Endothelial cell of umbilical vein (primary cell): Measurements from ENCODE around the gene DOCK4. TPM values are rescaled to one million over a fixed set of nuclear protein-coding genes. Genes with fewer than 3 reads are reported as not detected.

Experiments used
- BruUV-seq: library from RNA; stranded (reverse); fragments of 400-500 nt; replicated peaks from 2 replicates; lab custom pipeline; 2021; lab: Mats Ljungman, UMichigan
- CTCF ChIA-PET: fragments of 300-600, 350-600 bp; sonication (Branson Sonifier 250); formaldehyde crosslinking; loops from one replicate; lab custom pipeline; 2021; ENCODE audit warnings: antibody characterized with exemption, inconsistent platforms; lab: Charles Lee
- POLR2A ChIA-PET: fragments of 300-600, 350-600 bp; sonication (Branson Sonifier 250); formaldehyde crosslinking; loops from one replicate; lab custom pipeline; 2021; ENCODE audit warnings: antibody characterized with exemption, inconsistent platforms; lab: Charles Lee
- DNase-seq: peaks from one replicate; pipeline ENCODE4 v3.0.0-alpha.2; 2011; ENCODE audit warnings: low read depth, low spot score
- FAIRE-seq: peaks from 2 replicates; lab custom pipeline; 2011; peaks lifted over from hg19 to GRCh38; lab: Jason Lieb, UNC
- H2AFZ ChIP-seq: 2 replicates; pipeline ENCODE4 v1.6.0; 2012; ENCODE audit warnings: low read depth, low read length, control low read depth, inconsistent platforms
- H3K27ac ChIP-seq: 2 replicates; pipeline ENCODE4 v1.5.1; 2011; ENCODE audit warnings: low read depth, mild to moderate bottlenecking, control low read depth, low read length, moderate library complexity; ENCODE audit not compliant: insufficient read depth
- H3K27me3 ChIP-seq, 2 experiments: 2 replicates each; pipeline versions ENCODE4 v1.6.0 to v1.6.1; 2011; ENCODE audit warnings: low read length in 2 of 2, mixed read lengths in 1 of 2; ENCODE audit not compliant: control insufficient read depth in 2 of 2, insufficient read depth in 2 of 2
- H3K36me3 ChIP-seq, 2 experiments: 2 replicates in 1 of 2; 3 replicates in 1 of 2; pipeline ENCODE4 v1.5.1; 2011; ENCODE audit warnings: low read length in 2 of 2, mild to moderate bottlenecking in 1 of 2, moderate library complexity in 1 of 2; ENCODE audit not compliant: control insufficient read depth in 2 of 2, insufficient read depth in 2 of 2; ENCODE audit errors: extremely low read depth in 1 of 2
- H3K4me1 ChIP-seq: 3 replicates; pipeline ENCODE4 v1.5.1; 2011; ENCODE audit warnings: mild to moderate bottlenecking, low read length; ENCODE audit not compliant: control insufficient read depth, insufficient read depth; ENCODE audit errors: extremely low read depth
- H3K4me2 ChIP-seq: 2 replicates; pipeline ENCODE4 v1.6.1; 2011; ENCODE audit warnings: low read length, control low read depth, mixed read lengths; ENCODE audit not compliant: insufficient read depth
- H3K4me3 ChIP-seq, 3 experiments: fragments of 200-600 bp in 1 of 3; sonication (generic), shearing (Covaris generic) in 1 of 3; replicated peaks in 1 of 3; 2 replicates each; pipeline ENCODE4 v1.5.1; 2011 to 2016; ENCODE audit warnings: control low read depth in 3 of 3, low read length in 3 of 3, mild to moderate bottlenecking in 2 of 3, inconsistent platforms in 1 of 3, low read depth in 1 of 3, moderate library complexity in 1 of 3; ENCODE audit not compliant: insufficient read depth in 1 of 3
- H3K79me2 ChIP-seq: 2 replicates; pipeline ENCODE4 v1.6.0; 2012; ENCODE audit warnings: low read length, inconsistent platforms; ENCODE audit not compliant: control insufficient read depth, insufficient read depth
- H3K9ac ChIP-seq: replicated peaks from 2 replicates; pipeline ENCODE3; 2011; ENCODE audit warnings: low read length, control low read depth; ENCODE audit not compliant: insufficient read depth; ENCODE audit errors: extremely low read depth
- H3K9me1 ChIP-seq: replicated peaks from 3 replicates; pipeline ENCODE4 v1.6.0; 2011; ENCODE audit warnings: mild to moderate bottlenecking, low read length; ENCODE audit not compliant: control insufficient read depth, insufficient read depth; ENCODE audit errors: extremely low read depth
- H3K9me3 ChIP-seq: replicated peaks from 2 replicates; pipeline ENCODE4 v1.5.1; 2012; ENCODE audit warnings: low read length, inconsistent platforms; ENCODE audit not compliant: control insufficient read depth, insufficient read depth
- H4K20me1 ChIP-seq: replicated peaks from 2 replicates; pipeline ENCODE3; 2011; ENCODE audit warnings: mild to moderate bottlenecking, low read length; ENCODE audit not compliant: control insufficient read depth, insufficient read depth; ENCODE audit errors: extremely low read depth
- EZH2 ChIP-seq: IDR thresholded peaks from 2 replicates; pipeline ENCODE4 v1.6.1; 2012; ENCODE audit warnings: borderline replicate concordance, low read depth, mild to moderate bottlenecking, moderate library complexity, low read length, inconsistent platforms; ENCODE audit not compliant: severe bottlenecking
- FOS ChIP-seq: IDR thresholded peaks from 2 replicates; pipeline ENCODE4 v1.6.1; 2011; ENCODE audit warnings: mild to moderate bottlenecking, low read length, moderate library complexity, borderline replicate concordance; ENCODE audit not compliant: insufficient read depth
- GATA2 ChIP-seq: IDR thresholded peaks from 2 replicates; pipeline ENCODE4 v1.7.0; 2011; ENCODE audit warnings: low read depth, mild to moderate bottlenecking, moderate library complexity, mixed read lengths, low read length; ENCODE audit not compliant: insufficient read length, insufficient read depth
- JUN ChIP-seq: IDR thresholded peaks from 2 replicates; pipeline ENCODE4 v1.6.1; 2011; ENCODE audit warnings: borderline replicate concordance, low read depth; ENCODE audit not compliant: insufficient read length, insufficient read depth
- MYC ChIP-seq: IDR thresholded peaks from one replicate; pipeline ENCODE4 v1.6.1; 2011; ENCODE audit warnings: mild to moderate bottlenecking, low read depth, low read length
- POLR2A ChIP-seq: IDR thresholded peaks from 2 replicates; pipeline ENCODE4 v1.6.1; 2012; ENCODE audit warnings: low read depth, mild to moderate bottlenecking, control low read depth, low read length
- POLR2AphosphoS5 ChIP-seq: IDR thresholded peaks from 2 replicates; pipeline ENCODE4 v1.6.1; 2012; ENCODE audit warnings: low read depth, mild to moderate bottlenecking, control low read depth, low read length, moderate library complexity; ENCODE audit not compliant: insufficient read depth
- dilution Hi-C: fragments of 300-500 bp; cut with MboI; formaldehyde crosslinking; loops from one replicate; pipeline ENCODE4 v1.15.0; 2019; ENCODE audit warnings: low sequenced_read_pairs; ENCODE audit not compliant: extremely low pct_ligation_motif_present
- intact Hi-C: fragments of 100-400 bp; cut with micrococcal nuclease; formaldehyde crosslinking; loops from one replicate; pipeline ENCODE4 v1.10.0; 2022
- polyA plus RNA-seq, 4 experiments: library from polyadenylated mRNA; depleted of rRNA in 3 of 4; stranded (reverse) in 3 of 4; unstranded in 1 of 4; fragments of >200 nt; gene quantifications; 2 replicates each; pipeline versions ENCODE4 v1.2.1 to v1.2.3, GENCODE V29; 2011 to 2012; ENCODE audit warnings: missing spikeins in 1 of 4
- total RNA-seq: library from RNA; stranded (reverse); gene quantifications from 2 replicates; pipeline ENCODE4 v1.2.3, GENCODE V29; 2021
- TF ChIP-seq, protein P1 (sequence below): IDR thresholded peaks from 2 replicates; pipeline ENCODE4 v1.6.1; 2011; ENCODE audit not compliant: insufficient read depth, insufficient read length
- TF ChIP-seq, protein P2 (sequence below), 2 donors: IDR thresholded peaks; 1 replicate in 1 of 2; 2 replicates in 1 of 2; pipeline ENCODE4 v1.5.1; 2011; ENCODE audit warnings: low read length in 2 of 2, mild to moderate bottlenecking in 2 of 2, moderate library complexity in 2 of 2, control low read depth in 1 of 2, inconsistent platforms in 1 of 2, low read depth in 1 of 2; ENCODE audit not compliant: insufficient read depth in 1 of 2; ENCODE audit errors: extremely low read depth in 1 of 2

Gene DOCK4
- total and polyA plus RNA-seq, 2 donors (not counting 3 experiments of a cell fraction or from before 2014, with no cell fraction given), result 47.4 to 164 TPM

DNA sequence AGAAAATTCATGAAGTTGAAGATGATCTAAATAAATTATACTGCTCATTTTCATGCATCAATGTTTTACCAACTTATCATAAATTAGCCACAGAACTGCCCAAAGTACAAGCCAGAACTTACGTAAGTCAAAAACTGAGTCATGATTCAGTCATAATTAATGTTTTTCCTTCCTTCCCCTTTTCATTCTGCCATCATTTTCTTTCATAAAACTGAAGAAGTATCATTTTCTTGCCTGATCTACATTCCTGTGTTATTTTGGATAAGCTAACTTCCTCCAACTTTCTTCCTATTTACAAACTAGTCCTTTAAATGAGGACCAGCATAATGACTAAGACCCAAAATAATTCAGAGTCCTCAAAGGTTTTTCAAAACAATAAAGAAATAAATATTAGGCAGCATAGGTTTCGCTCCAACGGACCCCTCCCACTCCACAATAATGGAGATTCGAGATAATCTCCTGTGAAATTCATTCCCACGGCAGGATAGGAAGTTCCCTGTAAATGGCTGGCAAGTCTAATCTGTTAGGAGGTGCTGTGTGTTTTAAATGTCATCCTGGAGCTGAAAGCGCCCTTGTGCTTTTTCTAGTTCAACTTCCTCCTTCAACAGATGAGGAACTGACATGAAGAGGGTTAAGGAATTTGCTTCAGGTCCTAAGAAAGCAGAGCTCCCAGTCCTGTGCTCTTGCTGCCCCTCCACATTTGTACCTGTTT lies 218.9 kb downstream of the DOCK4 start:
- intact Hi-C loops (loop anchor here (1.0 to 2.0 kb wide), 3 partner anchors 93 to 220 kb away; partner anchors contain the start of genes DOCK4 and ZNF277), dilution Hi-C loops (no loop called here)
- BruUV-seq, result TSS peak; percentile 91
- peaks cover 27% of the 10 kb centered on the region in 2 experiments for H3K36me3 ChIP-seq
- TF ChIP-seq FOS (peak; percentile 91), JUN (peak; percentile 85), POLR2A (no peak), GATA2 (peak; percentile 30)
- TF ChIP-seq, protein P1, sequence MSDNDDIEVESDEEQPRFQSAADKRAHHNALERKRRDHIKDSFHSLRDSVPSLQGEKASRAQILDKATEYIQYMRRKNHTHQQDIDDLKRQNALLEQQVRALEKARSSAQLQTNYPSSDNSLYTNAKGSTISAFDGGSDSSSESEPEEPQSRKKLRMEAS, result no peak
- ChIA-PET CTCF (interaction anchor here (1.3 kb wide), 1 partner anchor 132 kb away, joined by 3 read pairs; no protein-coding TSS in a partner anchor), POLR2A (no interaction called here)
- H3K79me2 ChIP-seq, result peaks cover 25% of the 10 kb centered on the region
- peak overlapping the region; percentile 89 for H3K27ac ChIP-seq
- FAIRE-seq (peak; percentile 91), DNase-seq (peak; percentile 83)
- peak overlapping the region in 1 of 3 experiments; percentile 45 for H3K4me3 ChIP-seq
- peak overlapping the region; percentile 50 for H3K9ac ChIP-seq
- peaks cover 30% of the 10 kb centered on the region for H3K4me1 ChIP-seq
- no peaks in the 10 kb centered on the region for H3K9me3 ChIP-seq
- no peaks in the 10 kb centered on the region for H4K20me1 ChIP-seq
- H3K9me1 ChIP-seq, result no peaks in the 10 kb centered on the region
- H2AFZ ChIP-seq, result no peak overlapping the region
- no peaks in the 10 kb centered on the region for H3K27me3 ChIP-seq
- peak overlapping the region; percentile 87 for H3K4me2 ChIP-seq

DNA sequence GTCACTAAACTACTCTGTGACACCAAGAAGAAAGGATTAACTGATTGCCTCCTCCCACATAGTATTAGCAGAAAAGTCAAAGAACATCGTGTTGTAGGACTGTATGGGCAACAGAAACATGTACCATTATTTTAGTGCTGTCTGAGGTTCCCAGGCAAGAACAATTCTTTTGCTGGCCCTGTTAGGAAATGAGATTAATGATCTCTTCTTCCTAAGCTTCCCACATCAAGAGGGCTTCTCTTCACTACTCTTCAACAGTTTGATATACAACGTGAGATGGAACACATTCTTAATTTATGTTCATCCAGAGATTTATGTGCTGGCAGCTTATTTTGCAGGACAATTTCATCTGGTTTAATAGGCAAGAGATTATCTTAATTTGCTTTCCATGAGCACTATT lies 219.6 kb downstream of the DOCK4 start:
- H4K20me1 ChIP-seq, result no peaks in the 10 kb centered on the region
- peak overlapping the region; percentile 89 for H3K27ac ChIP-seq
- intact Hi-C loops (loop anchor here (2.0 kb wide), 1 partner anchor 220 kb away; the partner anchor contains the start of genes DOCK4 and ZNF277), dilution Hi-C loops (no loop called here)
- no peak for FAIRE-seq
- ChIA-PET POLR2A (no interaction called here), CTCF (interaction anchor here (1.3 kb wide), 1 partner anchor 131 kb away, joined by 3 read pairs; no protein-coding TSS in a partner anchor)
- no peaks in the 10 kb centered on the region for H3K9me3 ChIP-seq
- no peaks in the 10 kb centered on the region for H3K9me1 ChIP-seq
- DNase-seq, result no peak
- H3K9ac ChIP-seq, result no peak overlapping the region
- H3K27me3 ChIP-seq, result no peaks in the 10 kb centered on the region
- TF ChIP-seq POLR2A (no peak), EZH2 (no peak), POLR2AphosphoS5 (no peak), GATA2 (no peak), MYC (no peak), JUN (no peak), FOS (no peak)
- TF ChIP-seq, protein P1, result no peak
- TF ChIP-seq, protein P2, sequence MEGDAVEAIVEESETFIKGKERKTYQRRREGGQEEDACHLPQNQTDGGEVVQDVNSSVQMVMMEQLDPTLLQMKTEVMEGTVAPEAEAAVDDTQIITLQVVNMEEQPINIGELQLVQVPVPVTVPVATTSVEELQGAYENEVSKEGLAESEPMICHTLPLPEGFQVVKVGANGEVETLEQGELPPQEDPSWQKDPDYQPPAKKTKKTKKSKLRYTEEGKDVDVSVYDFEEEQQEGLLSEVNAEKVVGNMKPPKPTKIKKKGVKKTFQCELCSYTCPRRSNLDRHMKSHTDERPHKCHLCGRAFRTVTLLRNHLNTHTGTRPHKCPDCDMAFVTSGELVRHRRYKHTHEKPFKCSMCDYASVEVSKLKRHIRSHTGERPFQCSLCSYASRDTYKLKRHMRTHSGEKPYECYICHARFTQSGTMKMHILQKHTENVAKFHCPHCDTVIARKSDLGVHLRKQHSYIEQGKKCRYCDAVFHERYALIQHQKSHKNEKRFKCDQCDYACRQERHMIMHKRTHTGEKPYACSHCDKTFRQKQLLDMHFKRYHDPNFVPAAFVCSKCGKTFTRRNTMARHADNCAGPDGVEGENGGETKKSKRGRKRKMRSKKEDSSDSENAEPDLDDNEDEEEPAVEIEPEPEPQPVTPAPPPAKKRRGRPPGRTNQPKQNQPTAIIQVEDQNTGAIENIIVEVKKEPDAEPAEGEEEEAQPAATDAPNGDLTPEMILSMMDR (IDR thresholded peaks at IDR 0.05; ENCODE audit: extremely low read depth in 1 of 2, insufficient read depth in 1 of 2, low read depth in 1 of 2, low read length in 2 of 2), result no peak
- BruUV-seq, result TSS peak; percentile 50
- H2AFZ ChIP-seq, result no peak overlapping the region
- peaks cover 25% of the 10 kb centered on the region for H3K79me2 ChIP-seq
- peaks cover 30% of the 10 kb centered on the region for H3K4me1 ChIP-seq
- H3K4me2 ChIP-seq, result peak overlapping the region; percentile 87
- H3K36me3 ChIP-seq, result peaks cover 27% of the 10 kb centered on the region in 2 experiments
- no peak overlapping the region for H3K4me3 ChIP-seq
